ENCODE results near the gene NGRN.
"Not testable (repeated sequence)": the region's sequence is repeated elsewhere in the genome, so short reads cannot be mapped to it uniquely, and the experiment has no call there.

The NGRN gene

DNA sequence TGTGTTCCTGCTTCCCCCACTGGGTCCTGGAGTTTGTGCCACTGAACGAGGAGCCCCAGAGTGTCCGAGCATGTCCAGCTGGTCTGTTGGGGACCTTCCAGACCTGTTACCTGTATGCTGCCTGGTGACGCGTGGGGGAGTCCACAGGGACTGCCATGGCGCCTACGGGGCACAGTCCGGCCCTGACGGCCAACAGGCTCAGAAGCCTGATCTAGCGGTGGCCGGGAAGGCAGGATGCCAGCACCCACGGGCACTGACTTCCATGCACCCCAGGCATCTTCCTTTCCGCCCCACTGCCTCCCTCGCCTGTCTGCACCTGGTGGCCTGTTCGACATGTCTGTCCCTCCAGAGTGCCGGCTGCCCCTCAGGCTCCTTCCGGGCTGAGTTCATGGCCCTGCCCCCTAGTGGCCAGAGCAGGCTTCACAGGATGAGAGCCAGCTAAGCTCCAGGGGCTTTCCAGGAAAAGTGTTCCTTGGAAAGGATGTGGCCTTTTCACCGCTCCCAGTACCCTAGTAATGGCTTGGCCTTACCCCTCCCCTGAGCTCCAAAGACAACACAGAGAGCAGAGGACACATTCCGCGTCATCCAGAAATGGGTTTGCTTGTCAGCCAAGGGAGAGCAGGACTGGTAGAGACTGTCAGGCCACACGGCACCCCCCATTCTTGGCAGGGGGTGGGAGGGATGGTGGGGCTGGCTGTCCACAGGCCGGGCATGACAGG, 35.7 kb downstream of the NGRN start:
- H3K4me1 ChIP-seq (ENCODE audit: control insufficient read depth in 1 of 2, insufficient read depth in 1 of 2, low read depth in 1 of 2, low read length in 1 of 2) = peaks cover 0 to 2% of the 10 kb centered on the region in 2 experiments
- no peak overlapping the region for H3K4me3 ChIP-seq (ENCODE audit: low read depth in 1 of 2, low read length in 1 of 2)
- H3K27ac ChIP-seq = no peak overlapping the region
- H3K27me3 ChIP-seq = no peaks in the 10 kb centered on the region
- H3K36me3 ChIP-seq = no peaks in the 10 kb centered on the region
- TF ChIP-seq, protein P1, sequence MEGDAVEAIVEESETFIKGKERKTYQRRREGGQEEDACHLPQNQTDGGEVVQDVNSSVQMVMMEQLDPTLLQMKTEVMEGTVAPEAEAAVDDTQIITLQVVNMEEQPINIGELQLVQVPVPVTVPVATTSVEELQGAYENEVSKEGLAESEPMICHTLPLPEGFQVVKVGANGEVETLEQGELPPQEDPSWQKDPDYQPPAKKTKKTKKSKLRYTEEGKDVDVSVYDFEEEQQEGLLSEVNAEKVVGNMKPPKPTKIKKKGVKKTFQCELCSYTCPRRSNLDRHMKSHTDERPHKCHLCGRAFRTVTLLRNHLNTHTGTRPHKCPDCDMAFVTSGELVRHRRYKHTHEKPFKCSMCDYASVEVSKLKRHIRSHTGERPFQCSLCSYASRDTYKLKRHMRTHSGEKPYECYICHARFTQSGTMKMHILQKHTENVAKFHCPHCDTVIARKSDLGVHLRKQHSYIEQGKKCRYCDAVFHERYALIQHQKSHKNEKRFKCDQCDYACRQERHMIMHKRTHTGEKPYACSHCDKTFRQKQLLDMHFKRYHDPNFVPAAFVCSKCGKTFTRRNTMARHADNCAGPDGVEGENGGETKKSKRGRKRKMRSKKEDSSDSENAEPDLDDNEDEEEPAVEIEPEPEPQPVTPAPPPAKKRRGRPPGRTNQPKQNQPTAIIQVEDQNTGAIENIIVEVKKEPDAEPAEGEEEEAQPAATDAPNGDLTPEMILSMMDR (IDR thresholded peaks at IDR 0.05) = peak; percentile 82
- H3K9me3 ChIP-seq = no peaks in the 10 kb centered on the region

DNA sequence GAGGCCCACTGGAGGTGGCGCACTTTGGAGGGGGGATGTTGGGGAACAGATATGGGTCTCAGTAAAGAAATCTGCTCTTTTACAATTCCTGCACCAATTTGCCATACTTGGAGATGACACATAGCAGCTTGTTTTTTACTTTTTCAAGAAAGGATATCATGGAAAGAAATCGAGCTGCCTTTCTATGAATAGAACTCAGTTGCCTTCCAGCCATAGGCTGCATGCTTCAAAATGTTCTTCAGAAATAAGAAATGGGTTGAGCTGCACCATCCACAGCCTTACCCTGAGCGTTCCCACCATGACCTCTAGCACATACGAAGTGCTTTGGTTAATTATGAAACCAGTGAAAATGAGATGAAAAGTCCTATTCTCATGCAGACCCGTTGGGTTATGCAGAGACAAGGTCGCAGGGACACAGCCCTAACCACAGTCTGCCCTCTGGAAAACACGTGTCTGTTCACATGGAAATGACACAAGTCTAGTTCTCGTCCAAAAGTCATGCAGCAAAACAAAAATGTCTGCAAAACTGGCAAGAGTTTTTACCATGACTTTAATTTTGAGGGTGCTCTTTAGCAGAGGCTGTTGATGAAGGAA, 36.3 kb downstream of the NGRN start:
- Histone ChIP-seq H3K27ac (no peak overlapping the region), H3K36me3 (no peaks in the 10 kb centered on the region), H3K4me3 (ENCODE audit: low read depth in 1 of 2, low read length in 1 of 2) (no peak overlapping the region), H3K27me3 (no peaks in the 10 kb centered on the region), H3K9me3 (no peaks in the 10 kb centered on the region), H3K4me1 (ENCODE audit: control insufficient read depth in 1 of 2, insufficient read depth in 1 of 2, low read depth in 1 of 2, low read length in 1 of 2) (peaks cover 0 to 2% of the 10 kb centered on the region in 2 experiments)
- TF ChIP-seq, protein P1 (IDR thresholded peaks at IDR 0.05) = no peak

DNA sequence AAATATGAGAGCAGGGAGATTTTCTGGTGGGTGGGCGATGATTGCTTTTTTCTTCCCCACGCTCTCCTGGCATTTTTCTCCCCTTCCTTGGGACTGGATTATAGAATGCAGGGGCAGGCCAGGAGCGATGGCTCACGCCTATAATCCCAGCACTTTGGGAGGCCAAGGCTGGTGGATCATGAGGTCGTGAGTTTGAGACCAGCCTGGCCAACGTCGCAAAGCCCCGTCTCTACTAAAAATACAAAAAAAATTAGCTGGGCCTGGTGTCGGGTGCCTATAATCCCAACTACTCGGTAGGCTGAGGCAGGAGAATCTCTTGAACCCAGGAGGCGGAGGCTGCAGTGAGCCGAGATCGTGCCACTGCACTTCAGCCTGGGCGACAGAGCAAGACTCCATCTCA, 39.9 kb downstream of the NGRN start:
- H3K4me1 ChIP-seq (ENCODE audit: control insufficient read depth in 1 of 2, insufficient read depth in 1 of 2, low read depth in 1 of 2, low read length in 1 of 2); H3K4me3 ChIP-seq (ENCODE audit: low read depth in 1 of 2, low read length in 1 of 2); H3K27me3 ChIP-seq; H3K36me3 ChIP-seq; H3K9me3 ChIP-seq; H3K27ac ChIP-seq: not testable (repeated sequence)

DNA sequence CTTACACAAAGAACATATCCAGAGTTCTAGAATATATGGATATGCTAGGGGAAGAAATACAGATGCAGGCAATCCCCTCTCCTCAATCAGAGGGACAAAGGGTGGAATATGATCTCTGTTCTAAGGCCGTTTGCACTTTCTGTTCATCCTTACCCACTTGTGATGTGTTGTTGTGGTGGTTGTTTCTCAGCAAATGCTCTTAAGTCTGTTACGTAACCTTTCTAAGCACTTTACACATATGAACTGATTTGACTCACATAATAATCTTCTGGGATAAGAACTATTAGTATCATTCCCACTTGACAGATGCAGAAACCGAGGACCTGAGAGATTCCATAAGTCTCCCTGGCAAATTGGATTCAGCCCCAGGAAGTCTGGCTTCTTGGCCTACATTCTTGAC, 40.5 kb downstream of the NGRN start:
- TF ChIP-seq, protein P1 (IDR thresholded peaks at IDR 0.05) = no peak
- H3K27ac ChIP-seq = no peak overlapping the region
- H3K36me3 ChIP-seq = no peaks in the 10 kb centered on the region
- H3K4me1 ChIP-seq (ENCODE audit: control insufficient read depth in 1 of 2, insufficient read depth in 1 of 2, low read depth in 1 of 2, low read length in 1 of 2) = peaks cover 0 to 7% of the 10 kb centered on the region in 2 experiments
- H3K27me3 ChIP-seq = no peaks in the 10 kb centered on the region
- no peak overlapping the region for H3K4me3 ChIP-seq (ENCODE audit: low read depth in 1 of 2, low read length in 1 of 2)
- no peaks in the 10 kb centered on the region for H3K9me3 ChIP-seq

DNA sequence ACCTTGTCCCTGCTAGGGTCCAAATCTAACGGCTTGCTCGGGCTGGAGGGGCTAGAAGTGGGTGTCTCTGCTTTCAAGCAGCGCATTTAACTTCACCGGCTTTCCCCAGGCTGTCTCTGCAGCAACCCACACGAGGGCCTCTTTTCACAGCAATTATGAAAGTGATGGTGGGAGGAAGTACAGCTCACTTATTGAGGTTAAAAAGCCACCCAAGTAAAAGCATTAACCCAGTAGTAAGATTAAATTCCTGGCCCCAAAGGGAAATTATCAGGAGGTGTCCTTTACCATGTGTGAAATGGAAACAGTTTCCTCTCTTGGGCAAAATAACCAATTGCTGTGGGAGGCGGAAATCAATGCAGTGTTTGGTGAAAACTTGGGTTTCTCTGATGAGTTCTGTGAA, 41.1 kb downstream of the NGRN start:
- no peaks in the 10 kb centered on the region for H3K9me3 ChIP-seq
- no peaks in the 10 kb centered on the region for H3K36me3 ChIP-seq
- no peak overlapping the region for H3K27ac ChIP-seq
- H3K4me1 ChIP-seq (ENCODE audit: control insufficient read depth in 1 of 2, insufficient read depth in 1 of 2, low read depth in 1 of 2, low read length in 1 of 2) = peaks cover 0 to 5% of the 10 kb centered on the region in 2 experiments
- no peak overlapping the region for H3K4me3 ChIP-seq (ENCODE audit: low read depth in 1 of 2, low read length in 1 of 2)
- TF ChIP-seq, protein P1 (IDR thresholded peaks at IDR 0.05) = no peak
- no peaks in the 10 kb centered on the region for H3K27me3 ChIP-seq

DNA sequence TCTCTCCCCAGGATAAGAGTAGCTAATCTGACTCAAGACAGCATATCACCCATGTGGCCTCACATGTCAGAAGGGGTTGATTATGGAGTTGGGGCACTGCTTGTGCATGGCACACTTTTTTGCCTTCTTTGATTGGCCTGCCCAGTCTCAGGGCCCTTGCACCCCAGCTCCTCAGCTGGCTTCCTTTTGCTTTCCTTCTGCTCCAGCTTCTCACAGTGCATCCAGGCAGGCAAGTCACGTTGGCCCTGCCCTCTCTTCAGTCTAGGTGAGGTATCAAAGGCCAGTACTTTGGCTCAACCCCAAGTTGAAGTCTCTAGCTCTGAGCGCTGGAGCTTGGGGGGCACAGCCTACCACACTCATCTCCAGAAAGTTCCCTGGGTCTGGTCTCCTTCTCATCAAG, 42.2 kb downstream of the NGRN start:
- Histone ChIP-seq H3K27ac (no peak overlapping the region), H3K9me3 (no peaks in the 10 kb centered on the region), H3K36me3 (no peaks in the 10 kb centered on the region), H3K4me1 (ENCODE audit: control insufficient read depth in 1 of 2, insufficient read depth in 1 of 2, low read depth in 1 of 2, low read length in 1 of 2) (peaks cover 0 to 5% of the 10 kb centered on the region in 2 experiments), H3K27me3 (no peaks in the 10 kb centered on the region), H3K4me3 (ENCODE audit: low read depth in 1 of 2, low read length in 1 of 2) (no peak overlapping the region)
- TF ChIP-seq, protein P1 (IDR thresholded peaks at IDR 0.05) = no peak

Measured in neutrophil (primary cell).